ENCODE data around the gene LRRC26. TPM values are rescaled to one million over a fixed set of nuclear protein-coding genes. Genes with fewer than 3 reads are reported as not detected.

The LRRC26 gene
- total and polyA plus RNA-seq, 2 of the 13 experiments (the other 11 are each of a cell fraction or from before 2014, with no cell fraction given), result not detected

- TF ChIP-seq ZNF770 (CRISPR knock-in tag; IDR thresholded peaks at IDR 0.05) (peak; percentile 73), RXRB (CRISPR knock-in tag; IDR thresholded peaks at IDR 0.05; ENCODE audit: borderline replicate concordance) (peak; percentile 76; the same call in 1 of the 2 replicates), HBP1 (CRISPR knock-in tag; IDR thresholded peaks at IDR 0.05; ENCODE audit: low read depth) (peak; percentile 97), ZNF558 (CRISPR knock-in tag; IDR thresholded peaks at IDR 0.05; ENCODE audit: borderline replicate concordance) (no peak), BHLHE40 (IDR thresholded peaks at IDR 0.05; ENCODE audit: low read length) (peak; percentile 93), ZNF441 (CRISPR knock-in tag; IDR thresholded peaks at IDR 0.05; ENCODE audit: borderline replicate concordance) (peak; percentile 44; the same call in 1 of the 2 replicates), ZNF766 (CRISPR knock-in tag; IDR thresholded peaks at IDR 0.05; ENCODE audit: borderline replicate concordance) (peak; percentile 45; the same call in 1 of the 2 replicates), E2F5 (CRISPR knock-in tag; conservative IDR thresholded peaks at IDR 0.05) (0 out of 2 replicates have a peak, but pooled peaks have one; percentile 18), GPBP1L1 (CRISPR knock-in tag; IDR thresholded peaks at IDR 0.05) (no peak), TRIM22 (IDR thresholded peaks at IDR 0.05) (no peak), HOXA5 (CRISPR knock-in tag; IDR thresholded peaks at IDR 0.05) (peak; percentile 91; the same call in 1 of the 2 replicates), ZNF703 (CRISPR knock-in tag; IDR thresholded peaks at IDR 0.05; ENCODE audit: borderline replicate concordance) (no peak), U2AF2 (IDR thresholded peaks at IDR 0.05; ENCODE audit: low read depth, low read length) (no peak), ZNF678 (CRISPR knock-in tag; IDR thresholded peaks at IDR 0.05) (no peak), DR1 (CRISPR knock-in tag; IDR thresholded peaks at IDR 0.05) (peak; percentile 68; the same call in 1 of the 2 replicates), RBM22 (optimal IDR thresholded peaks at IDR 0.05; ENCODE audit: low read length) (no peak), SP4 (CRISPR knock-in tag; IDR thresholded peaks at IDR 0.05) (peak; percentile 90), ZNF329 (CRISPR knock-in tag; IDR thresholded peaks at IDR 0.05; ENCODE audit: low read depth) (peak; percentile 86), HNRNPK (IDR thresholded peaks at IDR 0.05; ENCODE audit: low read depth, low read length, poor library complexity, severe bottlenecking) (peak; percentile 39), GTF2F1 (IDR thresholded peaks at IDR 0.05; ENCODE audit: low read length) (0 out of 2 replicates have a peak, but pooled peaks have one; percentile 56), ZNF10 (CRISPR knock-in tag; IDR thresholded peaks at IDR 0.05; ENCODE audit: borderline replicate concordance, low read depth) (no peak), NFATC3 (CRISPR knock-in tag; IDR thresholded peaks at IDR 0.05) (0 out of 2 replicates have a peak, but pooled peaks have one; percentile 7)
Measured at GRCh38 chr9:137188490-137189296, 18.8 kb upstream of the LRRC26 start, which contains the start of the genes ANAPC2 and SSNA1 (continued).

Measured in HepG2 (cell line).